SK-N-SH (cell line): ENCODE data around the gene NOX4. TPM values are rescaled to one million over a fixed set of nuclear protein-coding genes. Genes with fewer than 3 reads are reported as not detected.
A peak's percentile ranks its signal among the peaks of the same experiment; 100 is the strongest.

Experiments used
- CTCF ChIA-PET: fragments of 300-600, 350-600 bp; formaldehyde crosslinking; extraction: SDS; loops from one replicate; lab custom pipeline; 2021; lab: Yijun Ruan, JAX
- POLR2A ChIA-PET: fragments of 350-600 bp; sonication (Branson Sonifier 250); formaldehyde crosslinking; extraction: SDS; loops from one replicate; lab custom pipeline; 2020; ENCODE audit warnings: antibody characterized with exemption, inconsistent platforms; lab: Yijun Ruan, JAX
- DNase-seq: peaks from one replicate; pipeline ENCODE4 v3.0.0; 2012
- H2AFZ ChIP-seq: fragments of 200-600 bp; sonication (generic); 2 replicates; pipeline ENCODE4 v1.8.1; 2016; ENCODE audit warnings: antibody characterized with exemption, mild to moderate bottlenecking, low read depth
- H3F3A ChIP-seq: fragments of 200-600 bp; sonication (generic); replicated peaks from 2 replicates; pipeline ENCODE3; 2016; ENCODE audit warnings: antibody characterized with exemption, mild to moderate bottlenecking; ENCODE audit not compliant: insufficient read depth
- H3K27ac ChIP-seq, 2 experiments: fragments of 200-500 bp in 1 of 2; fragments of 200-600 bp in 1 of 2; sonication (Bioruptor generic) in 1 of 2; sonication (generic), shearing (Covaris generic) in 1 of 2; 2 replicates each; pipeline versions ENCODE4 v1.5.1 to v1.6.1; 2014 to 2016; ENCODE audit warnings: low read depth in 2 of 2, inconsistent platforms in 1 of 2, low read length in 1 of 2, mild to moderate bottlenecking in 1 of 2, mixed read lengths in 1 of 2
- H3K27me3 ChIP-seq: fragments of 200-600 bp; sonication (generic), shearing (Covaris generic); 2 replicates; pipeline ENCODE4 v1.6.1; 2016; ENCODE audit warnings: mixed run types; ENCODE audit not compliant: insufficient read depth
- H3K36me3 ChIP-seq, 2 experiments: fragments of 200-500 bp in 1 of 2; fragments of 200-600 bp in 1 of 2; sonication (Bioruptor generic) in 1 of 2; sonication (generic) in 1 of 2; replicated peaks in 1 of 2; 2 replicates each; pipeline versions ENCODE3 to v1.5.1; 2014 to 2016; ENCODE audit warnings: low read length in 1 of 2, mild to moderate bottlenecking in 1 of 2; ENCODE audit not compliant: insufficient read depth in 2 of 2, control insufficient read depth in 1 of 2
- H3K4me1 ChIP-seq, 2 experiments: fragments of 200-500 bp in 1 of 2; fragments of 200-600 bp in 1 of 2; sonication (Bioruptor generic) in 1 of 2; sonication (generic), shearing (Covaris generic) in 1 of 2; 2 replicates each; pipeline versions ENCODE4 v1.5.1 to v1.6.1; 2014 to 2016; ENCODE audit warnings: low read depth in 1 of 2, low read length in 1 of 2, mixed run types in 1 of 2; ENCODE audit not compliant: insufficient read depth in 2 of 2, control insufficient read depth in 1 of 2
- H3K4me2 ChIP-seq: fragments of 200-600 bp; sonication (generic), shearing (Covaris generic); 2 replicates; pipeline ENCODE4 v1.6.1; 2017; ENCODE audit warnings: mixed run types
- H3K4me3 ChIP-seq, 2 experiments: fragments of 200-500 bp in 1 of 2; fragments of 200-600 bp in 1 of 2; sonication (Bioruptor generic) in 1 of 2; sonication (generic), shearing (Covaris generic) in 1 of 2; 2 replicates each; pipeline versions ENCODE4 v1.5.1 to v1.8.1; 2014 to 2016; ENCODE audit warnings: low read depth in 2 of 2, inconsistent platforms in 1 of 2, low read length in 1 of 2, mild to moderate bottlenecking in 1 of 2, mixed read lengths in 1 of 2, moderate library complexity in 1 of 2
- H3K79me2 ChIP-seq: fragments of 200-600 bp; sonication (generic); 2 replicates; pipeline ENCODE4 v1.8.1; 2017; ENCODE audit warnings: mild to moderate bottlenecking; ENCODE audit not compliant: insufficient read depth
- H3K9ac ChIP-seq: fragments of 200-600 bp; sonication (generic); 2 replicates; pipeline ENCODE4 v1.6.1; 2017; ENCODE audit warnings: mixed run types
- H3K9me2 ChIP-seq: fragments of 200-600 bp; sonication (generic); 2 replicates; pipeline ENCODE4 v1.6.1; 2017; ENCODE audit warnings: mixed run types
- H3K9me3 ChIP-seq: fragments of 200-600 bp; sonication (generic); 2 replicates; pipeline ENCODE4 v1.6.1; 2017; ENCODE audit warnings: mixed run types, mild to moderate bottlenecking, moderate library complexity
- H4K20me1 ChIP-seq: fragments of 200-600 bp; sonication (generic); 2 replicates; pipeline ENCODE4 v1.6.1; 2017; ENCODE audit warnings: mild to moderate bottlenecking, mixed run types; ENCODE audit not compliant: insufficient read depth
- CHD2 ChIP-seq: fragments of 150-350 bp; IDR thresholded peaks from 2 replicates; pipeline ENCODE4 v1.6.1; 2018; ENCODE audit warnings: low read length; ENCODE audit not compliant: partially characterized antibody
- EP300 ChIP-seq, 2 experiments: IDR thresholded peaks; 2 replicates each; pipeline versions ENCODE4 v1.4.0 to v1.6.1; 2012; ENCODE audit warnings: borderline replicate concordance in 1 of 2, low read depth in 1 of 2, low read length in 1 of 2
- EZH2phosphoT487 ChIP-seq: fragments of 200-600 bp; sonication (generic); IDR thresholded peaks from 2 replicates; pipeline ENCODE4 v1.6.1; 2017; ENCODE audit warnings: low read depth, mixed run types, mild to moderate bottlenecking, antibody characterized with exemption, moderate library complexity, borderline replicate concordance
- FOXJ3 ChIP-seq: sonication (generic); formaldehyde crosslinking; IDR thresholded peaks from 2 replicates; pipeline ENCODE4 v1.5.1; 2020; ENCODE audit warnings: mild to moderate bottlenecking, missing genetic modification reagents
- GABPA ChIP-seq: IDR thresholded peaks from 2 replicates; pipeline ENCODE4 v1.4.0; 2012; ENCODE audit warnings: low read depth, mild to moderate bottlenecking
- JUND ChIP-seq: IDR thresholded peaks from 2 replicates; pipeline ENCODE4 v1.4.0; 2012
- NFIC ChIP-seq: IDR thresholded peaks from 2 replicates; pipeline ENCODE4 v1.4.0; 2012; ENCODE audit warnings: borderline replicate concordance
- NRF1 ChIP-seq: IDR thresholded peaks from 2 replicates; pipeline ENCODE4 v1.6.1; 2012; ENCODE audit warnings: low read depth, mild to moderate bottlenecking, low read length
- PBX3 ChIP-seq: IDR thresholded peaks from 2 replicates; pipeline ENCODE4; 2012
- RAD21 ChIP-seq: IDR thresholded peaks from 2 replicates; pipeline ENCODE4 v1.6.1; 2012; ENCODE audit warnings: mild to moderate bottlenecking, low read length
- RCOR1 ChIP-seq: fragments of 150-350 bp; IDR thresholded peaks from 2 replicates; pipeline ENCODE4 v1.6.1; 2017; ENCODE audit warnings: antibody characterized with exemption, low read length
- REST ChIP-seq: IDR thresholded peaks from 2 replicates; pipeline ENCODE4 v1.6.1; 2012; ENCODE audit warnings: mild to moderate bottlenecking, low read depth, low read length, moderate library complexity
- RFX5 ChIP-seq: IDR thresholded peaks from 2 replicates; pipeline ENCODE4 v1.6.1; 2012; ENCODE audit warnings: mild to moderate bottlenecking, improper control_type of control experiment, low read length
- RXRA ChIP-seq: IDR thresholded peaks from 2 replicates; pipeline ENCODE4 v1.4.0; 2012; ENCODE audit warnings: low read depth, mild to moderate bottlenecking, borderline replicate concordance
- SIN3A ChIP-seq: IDR thresholded peaks from 2 replicates; pipeline ENCODE4 v1.6.1; 2012; ENCODE audit warnings: low read depth, mild to moderate bottlenecking, low read length, moderate library complexity, borderline replicate concordance
- TAF1 ChIP-seq: IDR thresholded peaks from 2 replicates; pipeline ENCODE4 v1.6.1; 2012; ENCODE audit warnings: low read depth, mild to moderate bottlenecking, low read length, moderate library complexity, borderline replicate concordance
- TEAD4 ChIP-seq: IDR thresholded peaks from 2 replicates; pipeline ENCODE4 v1.4.0; 2012; ENCODE audit warnings: mild to moderate bottlenecking, borderline replicate concordance; ENCODE audit not compliant: insufficient read depth
- WGBS: methylation state at CpG from one replicate; pipeline ENCODE4 v1.1.6; 2017; ENCODE audit warnings: low lambda C conversion rate; 5-methylcytosine and 5-hydroxymethylcytosine counted together
- polyA plus RNA-seq, 3 experiments: library from polyadenylated mRNA; depleted of rRNA; stranded (reverse); fragments of >200 nt; gene quantifications; 2 replicates each; pipeline ENCODE4 v1.2.3, GENCODE V29; 2012

The NOX4 gene
- polyA plus RNA-seq, 1 of the 3 experiments (the other 2 are of a cell fraction), result 2.2 TPM

GRCh38 chr11:89493431-89493830 is 2.3 kb upstream of the NOX4 start:
- peaks cover 28% of the 10 kb centered on the region for H3F3A ChIP-seq
- H3K4me2 ChIP-seq, result no peak overlapping the region
- no peak overlapping the region for H3K27ac ChIP-seq
- H3K36me3 ChIP-seq, result peaks cover 0 to 3% of the 10 kb centered on the region in 2 experiments
- H4K20me1 ChIP-seq, result no peaks in the 10 kb centered on the region
- TF ChIP-seq EZH2phosphoT487 (no peak), CHD2 (no peak), GABPA (no peak), RFX5 (no peak), RAD21 (no peak)
- no peaks in the 10 kb centered on the region for H3K9me3 ChIP-seq
- DNase-seq, result no peak
- WGBS, result 93% methylated on average over 3 of the region's 3 CpGs
- peaks cover 18% of the 10 kb centered on the region; the same call in 1 of the 2 replicates for H3K79me2 ChIP-seq
- H3K4me3 ChIP-seq, result no peak overlapping the region
- no peak overlapping the region for H3K9ac ChIP-seq
- peaks cover 4 to 13% of the 10 kb centered on the region in 2 experiments; a peak in 3 of 4 replicates for H3K4me1 ChIP-seq
- CTCF ChIA-PET, result no interaction called here
- no peaks in the 10 kb centered on the region for H3K9me2 ChIP-seq
- no peaks in the 10 kb centered on the region for H3K27me3 ChIP-seq
- H2AFZ ChIP-seq, result no peak overlapping the region
- POLR2A ChIA-PET, result no interaction called here

- peaks cover 18% of the 10 kb centered on the region; the same call in 1 of the 2 replicates for H3K79me2 ChIP-seq
- peaks cover 4 to 9% of the 10 kb centered on the region in 2 experiments; a peak in 3 of 4 replicates for H3K4me1 ChIP-seq
- DNase-seq, result no peak
- peak overlapping the region; percentile 69 to 74 for H3K4me3 ChIP-seq
- peak overlapping the region; percentile 68 to 90 for H3K27ac ChIP-seq
- peak overlapping the region; percentile 91 for H3K4me2 ChIP-seq
- no peaks in the 10 kb centered on the region for H4K20me1 ChIP-seq
- H3K27me3 ChIP-seq, result no peaks in the 10 kb centered on the region
- ChIA-PET POLR2A (interaction anchor here (0.6 to 1.5 kb wide), 4 partner anchors 9 to 644 kb away, joined by 3 to 4 read pairs (median 4); partner anchors contain the start of gene NAALAD2), CTCF (interaction anchor here (1.3 kb wide), 1 partner anchor 126 kb away, joined by 3 read pairs; no protein-coding TSS in a partner anchor)
- peaks cover 30% of the 10 kb centered on the region for H3F3A ChIP-seq
- H2AFZ ChIP-seq, result peak overlapping the region; percentile 97
- peak overlapping the region; percentile 90 for H3K9ac ChIP-seq
- TF ChIP-seq RFX5 (no peak), NFIC (no peak), SIN3A (no peak), TEAD4 (no peak), FOXJ3 (CRISPR knock-in tag) (no peak), RCOR1 (no peak), NRF1 (no peak), GABPA (no peak), EP300 (IDR thresholded peaks at IDR 0.05; ENCODE audit: borderline replicate concordance in 1 of 2, low read depth in 1 of 2, low read length in 1 of 2) (no peak), TAF1 (no peak), REST (no peak), JUND (no peak), RXRA (no peak), PBX3 (no peak)
- peaks cover 0 to 4% of the 10 kb centered on the region in 2 experiments for H3K36me3 ChIP-seq
- no peaks in the 10 kb centered on the region for H3K9me2 ChIP-seq
- 6% methylated on average over 3 of the region's 3 CpGs for WGBS
- H3K9me3 ChIP-seq, result no peaks in the 10 kb centered on the region
These were observed 584 bp downstream of the NOX4 start for GRCh38 chr11:89490602-89490980.
